KMS-11 (cell line): ENCODE results near the gene STX3.

ENCODE experiments used
- H2AFZ ChIP-seq: fragments of 200-600 bp; sonication (generic); 2 replicates; pipeline ENCODE4 v1.6.1; 2016; ENCODE audit warnings: antibody characterized with exemption, mixed run types, low read depth
- H3K27ac ChIP-seq: fragments of 200-600 bp; sonication (generic); 2 replicates; pipeline ENCODE4 v1.6.1; 2016; ENCODE audit warnings: mild to moderate bottlenecking, mixed run types
- H3K27me3 ChIP-seq: fragments of 200-600 bp; sonication (generic); 2 replicates; pipeline ENCODE4 v1.6.1; 2017; ENCODE audit warnings: mild to moderate bottlenecking, low read depth, mixed run types, moderate library complexity; ENCODE audit not compliant: insufficient read depth
- H3K36me3 ChIP-seq: fragments of 200-600 bp; sonication (generic); 2 replicates; pipeline ENCODE4 v1.6.1; 2017; ENCODE audit warnings: mild to moderate bottlenecking, mixed run types; ENCODE audit not compliant: insufficient read depth
- H3K4me1 ChIP-seq: fragments of 200-600 bp; sonication (generic); 2 replicates; pipeline ENCODE4 v1.6.1; 2016; ENCODE audit warnings: mild to moderate bottlenecking, low read depth, mixed run types; ENCODE audit not compliant: poor library complexity, severe bottlenecking
- H3K4me2 ChIP-seq: fragments of 200-600 bp; sonication (generic); 2 replicates; pipeline ENCODE4 v1.7.0; 2016; ENCODE audit warnings: mild to moderate bottlenecking, mixed run types
- H3K4me3 ChIP-seq: fragments of 200-600 bp; sonication (generic); IDR thresholded peaks from 2 replicates; pipeline ENCODE4 v1.6.1; 2017; ENCODE audit warnings: low read depth, low read length, mixed read lengths; ENCODE audit not compliant: insufficient read depth
- H3K79me2 ChIP-seq: fragments of 200-600 bp; sonication (generic); 2 replicates; pipeline ENCODE4 v1.6.1; 2016; ENCODE audit warnings: low read depth, mixed run types; ENCODE audit not compliant: insufficient read depth
- H3K9ac ChIP-seq: fragments of 200-600 bp; sonication (generic); 2 replicates; pipeline ENCODE4 v1.6.1; 2016; ENCODE audit warnings: mild to moderate bottlenecking, mixed run types
- H4K20me1 ChIP-seq: fragments of 200-600 bp; sonication (generic); 2 replicates; pipeline ENCODE4 v1.6.1; 2016; ENCODE audit warnings: mild to moderate bottlenecking, mixed run types; ENCODE audit not compliant: insufficient read depth
- TF ChIP-seq, protein P1 (sequence below): fragments of 200-600 bp; sonication (generic); conservative IDR thresholded peaks from 2 replicates; pipeline ENCODE4 v1.6.1; 2017; ENCODE audit warnings: low read depth, mild to moderate bottlenecking, antibody characterized with exemption, low read length, moderate library complexity, mixed read lengths

The STX3 gene

DNA sequence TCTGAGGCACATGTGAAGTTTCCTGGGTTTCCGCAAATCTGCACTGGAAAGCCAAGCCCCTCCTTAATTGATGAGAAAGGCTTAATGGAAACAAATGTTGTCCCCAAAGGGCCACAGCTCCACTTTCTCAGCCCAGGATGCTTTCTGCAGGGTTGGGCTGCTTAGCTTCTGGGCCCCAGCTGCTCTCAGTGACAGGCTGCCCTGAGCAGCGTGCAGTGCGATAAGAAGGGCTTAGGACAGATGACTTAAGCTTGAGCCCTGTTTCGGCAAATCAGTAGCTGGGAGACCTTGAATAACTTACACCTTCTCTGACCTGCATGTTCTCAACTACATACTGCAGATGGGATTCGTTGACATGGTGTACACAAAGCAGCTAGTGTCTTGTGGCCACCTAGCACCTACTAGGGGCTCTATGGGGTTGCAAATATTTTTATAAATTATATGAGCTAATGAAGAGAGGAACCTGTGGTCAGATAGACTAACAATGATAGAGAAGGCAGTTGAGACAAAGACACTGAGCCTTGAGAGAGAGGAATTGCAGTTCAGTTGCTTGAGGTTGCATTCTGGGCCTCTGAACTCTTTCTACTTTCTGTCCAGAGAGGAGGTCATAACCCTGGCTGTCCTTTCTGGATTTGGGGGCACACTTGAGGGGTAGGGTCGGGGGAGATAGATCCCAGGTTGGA, 11.5 kb downstream of the STX3 start:
- Histone ChIP-seq H4K20me1 (no peaks in the 10 kb centered on the region), H3K79me2 (no peaks in the 10 kb centered on the region), H3K9ac (no peak overlapping the region), H3K4me2 (no peak overlapping the region), H3K4me3 (no peak overlapping the region), H3K36me3 (no peaks in the 10 kb centered on the region), H2AFZ (no peak overlapping the region), H3K27me3 (no peaks in the 10 kb centered on the region), H3K4me1 (no peaks in the 10 kb centered on the region), H3K27ac (no peak overlapping the region)
- TF ChIP-seq, protein P1, sequence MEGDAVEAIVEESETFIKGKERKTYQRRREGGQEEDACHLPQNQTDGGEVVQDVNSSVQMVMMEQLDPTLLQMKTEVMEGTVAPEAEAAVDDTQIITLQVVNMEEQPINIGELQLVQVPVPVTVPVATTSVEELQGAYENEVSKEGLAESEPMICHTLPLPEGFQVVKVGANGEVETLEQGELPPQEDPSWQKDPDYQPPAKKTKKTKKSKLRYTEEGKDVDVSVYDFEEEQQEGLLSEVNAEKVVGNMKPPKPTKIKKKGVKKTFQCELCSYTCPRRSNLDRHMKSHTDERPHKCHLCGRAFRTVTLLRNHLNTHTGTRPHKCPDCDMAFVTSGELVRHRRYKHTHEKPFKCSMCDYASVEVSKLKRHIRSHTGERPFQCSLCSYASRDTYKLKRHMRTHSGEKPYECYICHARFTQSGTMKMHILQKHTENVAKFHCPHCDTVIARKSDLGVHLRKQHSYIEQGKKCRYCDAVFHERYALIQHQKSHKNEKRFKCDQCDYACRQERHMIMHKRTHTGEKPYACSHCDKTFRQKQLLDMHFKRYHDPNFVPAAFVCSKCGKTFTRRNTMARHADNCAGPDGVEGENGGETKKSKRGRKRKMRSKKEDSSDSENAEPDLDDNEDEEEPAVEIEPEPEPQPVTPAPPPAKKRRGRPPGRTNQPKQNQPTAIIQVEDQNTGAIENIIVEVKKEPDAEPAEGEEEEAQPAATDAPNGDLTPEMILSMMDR: no peak

GRCh38 chr11:59767225-59767611, 12.0 kb downstream of the STX3 start:
- no peaks in the 10 kb centered on the region for H3K27me3 ChIP-seq
- H3K4me3 ChIP-seq: no peak overlapping the region
- no peaks in the 10 kb centered on the region for H3K79me2 ChIP-seq
- H4K20me1 ChIP-seq: no peaks in the 10 kb centered on the region
- no peak overlapping the region for H3K9ac ChIP-seq
- TF ChIP-seq, protein P1: no peak
- H3K27ac ChIP-seq: no peak overlapping the region
- no peaks in the 10 kb centered on the region for H3K36me3 ChIP-seq
- H2AFZ ChIP-seq: no peak overlapping the region
- H3K4me2 ChIP-seq: no peak overlapping the region
- H3K4me1 ChIP-seq: no peaks in the 10 kb centered on the region

GRCh38 chr11:59769111-59769510, 13.9 kb downstream of the STX3 start:
- Histone ChIP-seq H3K9ac (no peak overlapping the region), H3K4me1 (no peaks in the 10 kb centered on the region), H3K27me3 (no peaks in the 10 kb centered on the region), H2AFZ (no peak overlapping the region), H3K4me2 (no peak overlapping the region), H3K79me2 (no peaks in the 10 kb centered on the region), H3K36me3 (no peaks in the 10 kb centered on the region), H3K4me3 (no peak overlapping the region), H3K27ac (no peak overlapping the region), H4K20me1 (no peaks in the 10 kb centered on the region)
- TF ChIP-seq, protein P1: no peak

DNA sequence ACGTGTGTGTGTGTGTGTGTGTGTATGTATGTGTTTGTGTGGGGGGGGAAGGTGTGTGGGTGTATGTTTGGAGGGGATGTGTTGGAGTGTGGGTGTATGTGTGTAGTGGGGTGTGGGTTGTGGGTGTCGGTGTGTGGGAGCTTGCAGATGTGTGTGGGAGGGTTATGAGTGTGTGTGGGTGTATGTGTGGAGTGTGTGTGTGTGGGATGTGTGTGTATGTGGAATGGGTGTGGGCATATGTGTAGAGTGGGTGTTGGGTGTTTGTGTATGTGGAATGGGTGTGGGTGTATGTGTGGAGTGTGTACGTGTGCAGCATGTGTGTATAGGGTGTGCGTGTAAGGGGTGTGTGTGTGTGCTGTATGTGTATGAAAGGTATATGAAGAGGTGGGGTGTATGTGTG, 14.7 kb downstream of the STX3 start:
- no peak overlapping the region for H3K4me2 ChIP-seq
- no peaks in the 10 kb centered on the region for H3K36me3 ChIP-seq
- H4K20me1 ChIP-seq: no peaks in the 10 kb centered on the region
- no peak overlapping the region for H3K27ac ChIP-seq
- no peaks in the 10 kb centered on the region for H3K27me3 ChIP-seq
- no peaks in the 10 kb centered on the region for H3K4me1 ChIP-seq
- TF ChIP-seq, protein P1: no peak
- no peak overlapping the region for H3K9ac ChIP-seq
- no peak overlapping the region for H3K4me3 ChIP-seq
- H2AFZ ChIP-seq: no peak overlapping the region
- H3K79me2 ChIP-seq: no peaks in the 10 kb centered on the region
